Measurements from ENCODE around the gene GFPT2.
"Not testable (repeated sequence)": the region's sequence is repeated elsewhere in the genome, so short reads cannot be mapped to it uniquely, and the experiment has no call there.

GFPT2 gene

DNA sequence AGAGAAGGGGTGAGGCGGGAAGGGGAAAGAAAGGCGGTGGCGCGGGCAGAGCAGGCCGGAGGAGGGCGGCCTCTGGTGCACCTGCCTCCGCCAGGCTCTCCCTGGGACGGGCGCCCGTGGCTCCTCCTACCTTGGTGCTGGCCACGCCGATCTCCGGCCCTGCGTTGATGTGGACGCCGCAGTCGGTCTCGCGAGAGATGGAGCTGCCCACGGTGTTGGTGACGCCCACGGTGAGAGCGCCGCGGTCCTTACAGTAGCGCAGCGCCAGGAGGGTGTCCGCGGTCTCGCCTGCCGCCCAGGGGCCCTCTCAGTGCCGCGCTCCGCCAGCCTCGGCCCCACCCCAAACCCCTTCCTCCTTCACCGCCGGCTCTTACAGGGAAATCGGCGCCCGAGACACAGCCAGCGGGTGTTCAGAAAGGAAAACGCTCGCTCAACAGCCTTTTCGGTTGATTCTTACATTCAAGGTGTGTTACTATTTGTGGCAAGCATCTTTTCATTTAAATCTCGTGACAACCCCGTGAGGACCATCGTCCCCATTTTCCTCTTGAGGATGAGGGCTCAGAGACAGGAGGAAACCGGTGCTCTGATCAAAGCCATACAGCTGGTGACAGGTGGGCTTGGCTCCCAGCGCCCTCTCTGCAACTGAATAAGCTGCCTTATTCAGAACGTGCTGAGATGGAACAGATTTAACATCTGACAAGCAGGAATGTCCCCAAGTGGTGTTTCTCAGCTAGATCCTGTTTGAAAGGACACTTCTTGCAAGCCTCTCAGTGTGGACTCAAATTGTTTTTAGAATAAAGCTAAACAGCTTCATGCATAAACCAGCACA, 39.2 kb downstream of the GFPT2 start:
- Histone ChIP-seq H3K36me3 (ENCODE audit: insufficient read depth, low read length) (peaks cover 48% of the 10 kb centered on the region), H3K27me3 (ENCODE audit: control insufficient read depth, insufficient read depth, low read length) (no peaks in the 10 kb centered on the region), H3K9me3 (replicated peaks; ENCODE audit: low read length) (no peaks in the 10 kb centered on the region), H3K4me2 (ENCODE audit: low read length) (peak overlapping the region; percentile 66), H3K9ac (ENCODE audit: low read depth, low read length) (no peak overlapping the region), H3K4me1 (ENCODE audit: control insufficient read depth, insufficient read depth, low read length) (no peaks in the 10 kb centered on the region), H3K4me3 (ENCODE audit: low read length) (no peak overlapping the region)

DNA sequence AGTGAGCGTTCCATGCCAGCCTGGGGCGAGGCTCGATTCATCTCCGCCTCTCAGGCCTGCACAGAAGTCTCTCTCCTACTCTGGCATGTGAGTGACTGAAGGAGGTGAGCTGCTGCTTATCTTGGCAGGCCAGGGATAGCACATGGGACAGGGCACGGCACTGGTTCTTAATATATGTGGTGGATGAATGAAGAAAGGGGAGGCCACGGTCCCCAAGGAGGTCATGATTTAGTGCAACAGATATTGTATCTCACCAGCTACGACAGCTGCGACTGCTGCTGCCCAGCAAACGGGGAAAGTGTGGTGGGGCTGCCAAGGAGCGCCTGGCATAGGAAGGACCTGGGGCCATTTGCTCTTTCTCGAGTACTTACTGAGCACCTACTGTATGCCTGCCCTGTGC, 41.9 kb downstream of the GFPT2 start:
- Histone ChIP-seq H3K4me3 (ENCODE audit: low read length) (no peak overlapping the region), H3K27me3 (ENCODE audit: control insufficient read depth, insufficient read depth, low read length) (no peaks in the 10 kb centered on the region), H3K36me3 (ENCODE audit: insufficient read depth, low read length) (peaks cover 33% of the 10 kb centered on the region), H3K9ac (ENCODE audit: low read depth, low read length) (no peak overlapping the region), H3K4me2 (ENCODE audit: low read length) (no peak overlapping the region), H3K9me3 (replicated peaks; ENCODE audit: low read length) (no peaks in the 10 kb centered on the region), H3K4me1 (ENCODE audit: control insufficient read depth, insufficient read depth, low read length) (no peaks in the 10 kb centered on the region)

DNA sequence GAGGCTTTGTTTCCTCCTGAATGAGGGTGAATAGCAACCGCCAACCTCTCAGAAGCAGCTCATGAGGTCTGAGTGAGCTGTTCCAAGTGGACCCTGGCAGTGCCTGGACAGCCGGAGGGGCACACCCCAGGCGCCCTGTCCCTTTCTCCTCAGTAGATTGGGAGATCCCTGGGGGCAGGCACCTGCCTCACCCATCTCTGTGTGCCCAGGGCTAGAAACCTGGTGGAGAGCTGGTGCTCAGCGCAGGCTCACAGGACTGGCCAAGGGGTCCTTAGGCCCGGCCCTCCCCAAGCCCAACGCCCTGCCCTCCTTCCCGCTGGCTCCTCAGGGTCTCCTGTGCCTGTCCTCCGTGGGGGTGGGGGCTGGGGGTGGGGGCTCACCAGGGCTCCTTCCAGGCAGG, 46.3 kb downstream of the GFPT2 start:
- Histone ChIP-seq H3K4me2 (ENCODE audit: low read length) (no peak overlapping the region), H3K9me3 (replicated peaks; ENCODE audit: low read length) (no peaks in the 10 kb centered on the region), H3K4me3 (ENCODE audit: low read length) (no peak overlapping the region), H3K9ac (ENCODE audit: low read depth, low read length) (no peak overlapping the region), H3K36me3 (ENCODE audit: insufficient read depth, low read length) (peaks cover 39% of the 10 kb centered on the region), H3K27me3 (ENCODE audit: control insufficient read depth, insufficient read depth, low read length) (no peaks in the 10 kb centered on the region), H3K4me1 (ENCODE audit: control insufficient read depth, insufficient read depth, low read length) (no peaks in the 10 kb centered on the region)

DNA sequence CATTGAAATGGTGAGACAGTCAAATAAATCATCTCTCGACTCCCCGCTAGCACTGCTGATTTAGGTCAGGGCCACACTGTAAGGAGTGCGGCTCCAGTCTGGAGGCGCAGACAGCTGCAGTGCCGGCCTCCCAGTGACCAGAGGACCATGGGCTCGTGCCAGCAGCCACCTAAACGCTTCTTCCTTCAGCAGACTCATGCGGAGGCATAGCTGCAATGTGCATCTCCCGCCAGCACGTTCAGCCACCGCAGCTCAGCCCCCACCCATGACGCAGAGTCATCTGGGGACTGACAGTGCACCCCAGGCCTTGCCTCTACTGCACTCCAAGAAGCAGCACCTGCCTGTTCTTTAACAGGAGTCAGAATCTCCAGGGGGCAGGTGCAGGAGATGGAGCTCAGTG, 47.7 kb downstream of the GFPT2 start:
- no peak overlapping the region for H3K9ac ChIP-seq (ENCODE audit: low read depth, low read length)
- no peak overlapping the region for H3K4me3 ChIP-seq (ENCODE audit: low read length)
- H3K27me3 ChIP-seq (ENCODE audit: control insufficient read depth, insufficient read depth, low read length): no peaks in the 10 kb centered on the region

DNA sequence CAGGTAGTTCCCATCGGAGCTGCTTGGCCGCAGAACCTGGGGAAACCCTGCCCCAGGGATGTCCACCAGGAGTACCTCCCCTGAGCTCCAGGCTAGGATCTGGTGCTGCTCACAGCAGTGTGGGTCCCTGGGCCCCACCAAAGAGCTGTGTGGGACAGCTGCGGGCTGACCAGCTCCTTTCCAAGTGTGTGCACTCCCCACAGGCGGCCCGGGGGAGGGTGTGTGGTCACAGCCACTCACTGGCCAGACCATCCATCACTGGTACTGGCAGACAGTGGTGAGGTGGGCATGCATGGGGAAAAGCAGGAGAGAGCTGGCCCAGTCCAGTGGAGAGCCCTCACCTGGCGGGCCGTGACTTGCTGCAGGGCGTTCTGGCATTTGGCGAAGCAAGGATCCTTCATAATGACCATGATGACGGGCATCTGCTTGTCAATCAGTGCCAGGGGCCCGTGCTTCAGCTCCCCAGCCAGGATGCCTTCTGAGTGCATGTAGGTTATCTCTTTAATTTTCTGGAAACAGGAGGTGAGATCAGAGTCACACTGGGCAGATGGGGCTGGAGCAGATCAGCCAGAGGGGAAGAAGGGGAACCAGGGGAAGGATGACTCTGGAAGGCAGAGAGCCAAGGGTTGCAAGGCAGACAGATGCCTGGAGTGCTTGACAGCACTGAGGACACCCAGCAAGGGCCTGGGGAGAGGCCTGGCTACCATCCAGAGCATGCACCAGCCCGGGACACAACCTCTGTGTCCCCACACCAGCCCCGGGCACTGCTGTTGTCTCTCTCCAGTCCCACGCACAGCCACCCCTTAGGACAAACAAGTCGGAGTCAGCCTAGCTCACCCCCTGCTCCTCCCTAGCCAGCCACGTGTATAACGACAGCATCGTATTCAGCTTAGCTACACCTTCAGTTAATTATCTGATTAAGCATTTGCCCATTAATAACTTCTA, 48.4 kb downstream of the GFPT2 start:
- no peaks in the 10 kb centered on the region for H3K27me3 ChIP-seq (ENCODE audit: control insufficient read depth, insufficient read depth, low read length)
- H3K9ac ChIP-seq (ENCODE audit: low read depth, low read length): no peak overlapping the region
- H3K4me3 ChIP-seq (ENCODE audit: low read length): no peak overlapping the region
- H3K4me2 ChIP-seq (ENCODE audit: low read length): no peak overlapping the region
- no peaks in the 10 kb centered on the region for H3K9me3 ChIP-seq (replicated peaks; ENCODE audit: low read length)
- H3K4me1 ChIP-seq (ENCODE audit: control insufficient read depth, insufficient read depth, low read length): no peaks in the 10 kb centered on the region
- H3K36me3 ChIP-seq (ENCODE audit: insufficient read depth, low read length): peaks cover 43% of the 10 kb centered on the region

More for the DNA sequence above, 47.7 kb downstream of the GFPT2 start:
- no peaks in the 10 kb centered on the region for H3K4me1 ChIP-seq (ENCODE audit: control insufficient read depth, insufficient read depth, low read length)
- H3K4me2 ChIP-seq (ENCODE audit: low read length): no peak overlapping the region
- H3K36me3 ChIP-seq (ENCODE audit: insufficient read depth, low read length): peaks cover 39% of the 10 kb centered on the region
- no peaks in the 10 kb centered on the region for H3K9me3 ChIP-seq (replicated peaks; ENCODE audit: low read length)

DNA sequence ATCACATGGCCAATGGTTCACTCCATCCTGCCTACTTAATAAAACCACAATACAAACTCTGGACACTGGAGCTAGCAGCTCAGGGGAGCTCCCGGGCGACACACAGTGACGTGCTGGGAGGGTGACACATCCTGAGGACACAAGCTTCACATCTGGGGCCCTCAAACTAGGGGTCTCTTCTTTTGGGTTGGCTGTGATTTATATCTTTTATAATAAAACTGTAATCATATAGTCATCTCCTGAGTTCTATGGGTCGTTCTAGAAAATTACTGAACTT, 49.2 kb downstream of the GFPT2 start:
- peaks cover 43% of the 10 kb centered on the region for H3K36me3 ChIP-seq (ENCODE audit: insufficient read depth, low read length)
- H3K27me3 ChIP-seq (ENCODE audit: control insufficient read depth, insufficient read depth, low read length): no peaks in the 10 kb centered on the region
- no peaks in the 10 kb centered on the region for H3K4me1 ChIP-seq (ENCODE audit: control insufficient read depth, insufficient read depth, low read length)

DNA sequence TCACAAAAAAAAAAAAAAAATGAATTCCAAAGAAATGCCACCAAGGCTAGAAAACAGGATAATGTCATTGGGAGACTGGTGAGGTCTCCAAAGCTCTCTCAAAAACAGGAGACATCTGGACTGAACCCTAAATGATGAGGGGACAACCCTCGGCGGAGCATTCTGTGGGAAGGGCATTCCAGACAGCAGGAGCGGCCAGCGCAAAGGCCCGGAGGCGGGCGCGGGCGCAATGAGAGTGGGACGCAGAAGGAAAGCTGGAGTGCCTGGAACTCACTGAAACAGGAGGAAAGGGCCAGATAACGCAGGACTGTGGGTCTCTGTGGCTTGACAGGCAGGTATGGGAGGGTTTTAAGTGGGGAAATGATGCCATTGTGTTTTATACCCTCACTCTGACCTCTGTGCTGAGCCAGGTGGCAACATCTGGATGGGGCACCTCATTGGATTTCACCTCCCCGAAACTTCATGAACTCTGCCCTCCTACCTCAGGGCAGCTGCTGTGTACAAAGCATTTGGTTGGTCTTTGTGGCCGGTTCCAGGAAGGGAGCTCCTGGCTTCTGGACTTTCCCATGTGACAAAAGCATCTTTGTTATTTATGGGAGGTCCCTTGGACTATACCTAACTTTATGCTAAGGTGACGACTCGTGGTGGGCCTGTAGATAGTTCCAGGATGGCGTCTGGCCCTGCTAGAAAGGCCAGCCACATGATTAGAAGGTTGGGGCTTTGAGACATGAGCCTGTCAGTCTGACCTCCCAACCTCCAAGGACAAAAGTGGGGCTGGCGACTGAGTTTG, 49.7 kb downstream of the GFPT2 start:
- peaks cover 43% of the 10 kb centered on the region for H3K36me3 ChIP-seq (ENCODE audit: insufficient read depth, low read length)
- no peaks in the 10 kb centered on the region for H3K9me3 ChIP-seq (replicated peaks; ENCODE audit: low read length)
- no peaks in the 10 kb centered on the region for H3K27me3 ChIP-seq (ENCODE audit: control insufficient read depth, insufficient read depth, low read length)
- no peak overlapping the region for H3K4me3 ChIP-seq (ENCODE audit: low read length)
- no peak overlapping the region for H3K9ac ChIP-seq (ENCODE audit: low read depth, low read length)
- H3K4me2 ChIP-seq (ENCODE audit: low read length): no peak overlapping the region
- H3K4me1 ChIP-seq (ENCODE audit: control insufficient read depth, insufficient read depth, low read length): no peaks in the 10 kb centered on the region

More for the DNA sequence above, 49.2 kb downstream of the GFPT2 start:
- Histone ChIP-seq H3K9me3 (replicated peaks; ENCODE audit: low read length) (no peaks in the 10 kb centered on the region), H3K4me2 (ENCODE audit: low read length) (no peak overlapping the region), H3K9ac (ENCODE audit: low read depth, low read length) (no peak overlapping the region), H3K4me3 (ENCODE audit: low read length) (no peak overlapping the region)

DNA sequence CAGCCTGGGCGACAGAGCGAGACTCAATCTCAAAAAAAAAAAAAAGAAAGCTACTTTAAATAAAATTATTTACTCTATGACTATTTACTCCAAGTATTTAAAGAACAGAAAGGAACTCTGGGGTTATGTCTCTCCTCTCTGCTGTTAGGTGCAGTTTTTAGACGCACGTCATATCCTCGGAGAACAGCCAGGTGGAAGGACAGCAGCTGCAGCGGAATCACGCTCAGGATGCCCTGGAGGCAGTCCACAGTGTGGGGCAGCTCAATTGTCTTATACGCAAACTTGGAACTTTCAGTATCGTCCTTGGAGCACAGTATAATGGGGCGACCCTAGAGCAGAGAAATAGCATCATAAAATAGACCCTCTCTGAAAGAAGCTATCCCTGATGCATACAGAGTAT, 50.9 kb downstream of the GFPT2 start:
- Histone ChIP-seq H3K9me3 (replicated peaks; ENCODE audit: low read length) (no peaks in the 10 kb centered on the region), H3K4me2 (ENCODE audit: low read length) (no peak overlapping the region), H3K9ac (ENCODE audit: low read depth, low read length) (no peak overlapping the region), H3K4me1 (ENCODE audit: control insufficient read depth, insufficient read depth, low read length) (no peaks in the 10 kb centered on the region), H3K36me3 (ENCODE audit: insufficient read depth, low read length) (peaks cover 39% of the 10 kb centered on the region), H3K4me3 (ENCODE audit: low read length) (no peak overlapping the region), H3K27me3 (ENCODE audit: control insufficient read depth, insufficient read depth, low read length) (no peaks in the 10 kb centered on the region)

DNA sequence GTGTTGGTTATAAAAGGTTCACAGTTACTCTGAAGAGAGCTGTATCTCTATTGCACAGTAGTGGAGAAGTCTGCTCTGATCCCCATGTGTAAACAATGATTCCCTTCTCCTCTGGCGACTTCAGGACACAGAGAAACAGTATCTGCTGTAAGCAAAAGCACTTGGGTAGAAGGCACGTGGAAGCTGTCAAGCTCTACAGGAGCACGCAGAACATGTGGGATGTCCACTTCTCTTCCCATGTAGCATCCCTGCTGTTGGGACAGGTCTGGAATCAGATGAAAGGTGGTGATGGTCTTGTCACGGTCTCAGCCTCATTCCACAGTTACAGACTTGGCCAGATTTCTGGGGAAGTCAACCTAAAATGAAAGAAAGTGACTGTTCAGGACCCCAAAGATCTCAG, 51.9 kb downstream of the GFPT2 start:
- Histone ChIP-seq H3K36me3 (ENCODE audit: insufficient read depth, low read length) (peaks cover 36% of the 10 kb centered on the region), H3K27me3 (ENCODE audit: control insufficient read depth, insufficient read depth, low read length) (no peaks in the 10 kb centered on the region), H3K4me3 (ENCODE audit: low read length) (no peak overlapping the region), H3K4me2 (ENCODE audit: low read length) (no peak overlapping the region), H3K4me1 (ENCODE audit: control insufficient read depth, insufficient read depth, low read length) (no peaks in the 10 kb centered on the region), H3K9me3 (replicated peaks; ENCODE audit: low read length) (no peaks in the 10 kb centered on the region), H3K9ac (ENCODE audit: low read depth, low read length) (no peak overlapping the region)

DNA sequence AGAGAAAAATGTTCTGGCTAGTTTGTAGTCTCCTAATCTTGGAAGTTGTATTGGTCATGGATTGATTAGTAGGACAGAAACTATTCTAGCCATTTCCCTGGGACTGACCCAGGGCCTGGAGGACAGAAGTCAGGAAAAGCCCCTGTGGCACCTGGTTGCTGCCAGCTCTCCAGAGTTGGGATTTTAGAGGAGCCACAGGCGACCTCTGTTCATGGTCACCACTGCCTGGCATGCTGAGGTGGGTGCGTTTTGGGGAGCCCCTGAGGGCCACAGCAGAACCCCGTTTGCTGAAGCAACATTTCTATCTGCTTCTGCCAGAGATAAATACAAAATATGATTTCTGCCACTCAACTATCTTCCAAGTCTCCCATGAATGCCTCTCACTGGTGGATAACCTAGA, 53.6 kb downstream of the GFPT2 start:
- Histone ChIP-seq H3K4me3 (ENCODE audit: low read length) (no peak overlapping the region), H3K9me3 (replicated peaks; ENCODE audit: low read length) (no peaks in the 10 kb centered on the region), H3K27me3 (ENCODE audit: control insufficient read depth, insufficient read depth, low read length) (no peaks in the 10 kb centered on the region), H3K4me1 (ENCODE audit: control insufficient read depth, insufficient read depth, low read length) (no peaks in the 10 kb centered on the region), H3K4me2 (ENCODE audit: low read length) (no peak overlapping the region), H3K9ac (ENCODE audit: low read depth, low read length) (no peak overlapping the region), H3K36me3 (ENCODE audit: insufficient read depth, low read length) (peaks cover 33% of the 10 kb centered on the region)

DNA sequence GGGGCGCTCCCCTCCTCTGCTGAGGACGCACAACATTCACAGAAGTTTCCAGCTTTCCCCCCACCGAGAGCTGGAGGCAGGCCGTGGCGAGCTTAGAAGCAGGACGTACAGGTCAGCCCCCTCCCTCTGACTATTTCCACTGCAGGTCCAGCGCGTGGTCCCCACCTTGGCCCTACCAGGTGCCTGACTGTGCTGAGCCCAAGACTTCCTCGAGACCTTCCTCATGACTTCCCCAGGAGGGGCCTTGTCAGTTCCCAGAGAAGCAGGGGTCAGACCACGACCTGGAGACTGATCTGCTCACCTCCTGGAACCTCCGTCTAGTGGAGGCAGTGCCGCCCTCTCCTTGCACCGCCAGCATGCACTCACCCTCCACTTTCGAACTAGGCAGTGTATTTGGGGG, 54.1 kb downstream of the GFPT2 start:
- not testable (repeated sequence) for H3K4me3 ChIP-seq (ENCODE audit: low read length)

More for the DNA sequence above, 54.1 kb downstream of the GFPT2 start:
- H3K36me3 ChIP-seq (ENCODE audit: insufficient read depth, low read length): peaks cover 28% of the 10 kb centered on the region
- H3K27me3 ChIP-seq (ENCODE audit: control insufficient read depth, insufficient read depth, low read length); H3K4me1 ChIP-seq (ENCODE audit: control insufficient read depth, insufficient read depth, low read length); H3K9me3 ChIP-seq (replicated peaks; ENCODE audit: low read length); H3K4me2 ChIP-seq (ENCODE audit: low read length); H3K9ac ChIP-seq (ENCODE audit: low read depth, low read length): not testable (repeated sequence)
